ENCODE results near the gene GDPGP1. TPM values are rescaled to one million over a fixed set of nuclear protein-coding genes. Genes with fewer than 3 reads are reported as not detected.

The GDPGP1 gene
- total RNA-seq, 1 experiment from 2014 or later = 6.4 TPM

GRCh38 chr15:90217671-90218394, 16.2 kb upstream of the GDPGP1 start:
- DNase-seq = no peak
- Histone ChIP-seq H3K4me3 (no peak overlapping the region), H3K36me3 (peaks cover 42% of the 10 kb centered on the region), H3K27me3 (no peaks in the 10 kb centered on the region), H3K9me3 (no peaks in the 10 kb centered on the region)

GRCh38 chr15:90219421-90220141, 14.4 kb upstream of the GDPGP1 start:
- Histone ChIP-seq H3K27me3 (no peaks in the 10 kb centered on the region), H3K4me3 (no peak overlapping the region), H3K36me3 (peaks cover 52% of the 10 kb centered on the region), H3K9me3 (no peaks in the 10 kb centered on the region)
- DNase-seq = peak; percentile 34

- H3K27me3 ChIP-seq = no peaks in the 10 kb centered on the region
- H3K4me3 ChIP-seq = no peak overlapping the region
- peaks cover 69% of the 10 kb centered on the region for H3K36me3 ChIP-seq
- peak; percentile 87 for DNase-seq
- H3K9me3 ChIP-seq = no peaks in the 10 kb centered on the region
Observed at GRCh38 chr15:90221246-90221900, 12.6 kb upstream of the GDPGP1 start.

- Histone ChIP-seq H3K9me3 (no peaks in the 10 kb centered on the region), H3K4me3 (no peak overlapping the region), H3K36me3 (peaks cover 73% of the 10 kb centered on the region), H3K27me3 (no peaks in the 10 kb centered on the region)
- DNase-seq = no peak
Observed at GRCh38 chr15:90222547-90222946, 11.5 kb upstream of the GDPGP1 start.

GRCh38 chr15:90223441-90224165, 10.4 kb upstream of the GDPGP1 start:
- peaks cover 74% of the 10 kb centered on the region for H3K36me3 ChIP-seq
- H3K4me3 ChIP-seq = no peak overlapping the region
- H3K9me3 ChIP-seq = no peaks in the 10 kb centered on the region
- DNase-seq = no peak
- H3K27me3 ChIP-seq = no peaks in the 10 kb centered on the region

- H3K4me3 ChIP-seq = no peak overlapping the region
- no peaks in the 10 kb centered on the region for H3K9me3 ChIP-seq
- peaks cover 79% of the 10 kb centered on the region for H3K36me3 ChIP-seq
- no peak for DNase-seq
- no peaks in the 10 kb centered on the region for H3K27me3 ChIP-seq
Observed at GRCh38 chr15:90225047-90225446, 9.0 kb upstream of the GDPGP1 start.

- no peak for DNase-seq
- Histone ChIP-seq H3K4me3 (no peak overlapping the region), H3K27me3 (no peaks in the 10 kb centered on the region), H3K9me3 (no peaks in the 10 kb centered on the region), H3K36me3 (peaks cover 85% of the 10 kb centered on the region)
Observed at GRCh38 chr15:90225504-90226234, 8.3 kb upstream of the GDPGP1 start.

GRCh38 chr15:90227336-90227735, 6.7 kb upstream of the GDPGP1 start:
- Histone ChIP-seq H3K27me3 (no peaks in the 10 kb centered on the region), H3K4me3 (no peak overlapping the region), H3K9me3 (no peaks in the 10 kb centered on the region), H3K36me3 (peaks cover 86% of the 10 kb centered on the region)
- no peak for DNase-seq

GRCh38 chr15:90227816-90228772, 5.9 kb upstream of the GDPGP1 start:
- Histone ChIP-seq H3K9me3 (no peaks in the 10 kb centered on the region), H3K27me3 (no peaks in the 10 kb centered on the region), H3K36me3 (peaks cover 83% of the 10 kb centered on the region), H3K4me3 (no peak overlapping the region)
- DNase-seq = no peak

GRCh38 chr15:90228960-90229359, 5.0 kb upstream of the GDPGP1 start:
- no peaks in the 10 kb centered on the region for H3K9me3 ChIP-seq
- DNase-seq = no peak
- no peak overlapping the region for H3K4me3 ChIP-seq
- H3K27me3 ChIP-seq = no peaks in the 10 kb centered on the region
- H3K36me3 ChIP-seq = peaks cover 74% of the 10 kb centered on the region

- Histone ChIP-seq H3K27me3 (no peaks in the 10 kb centered on the region), H3K36me3 (peaks cover 63% of the 10 kb centered on the region), H3K9me3 (no peaks in the 10 kb centered on the region), H3K4me3 (no peak overlapping the region)
- peak; percentile 51 for DNase-seq
Observed at GRCh38 chr15:90230071-90230494, 3.9 kb upstream of the GDPGP1 start.

GRCh38 chr15:90230610-90231009, 3.4 kb upstream of the GDPGP1 start:
- Histone ChIP-seq H3K4me3 (no peak overlapping the region), H3K36me3 (peaks cover 58% of the 10 kb centered on the region)

GRCh38 chr15:90231028-90232017, 2.7 kb upstream of the GDPGP1 start:
- H3K9me3 ChIP-seq = no peaks in the 10 kb centered on the region
- peaks cover 52% of the 10 kb centered on the region for H3K36me3 ChIP-seq
- H3K27me3 ChIP-seq = no peaks in the 10 kb centered on the region
- H3K4me3 ChIP-seq = no peak overlapping the region
- DNase-seq = no peak

More at GRCh38 chr15:90230610-90231009, 3.4 kb upstream of the GDPGP1 start:
- DNase-seq = no peak
- no peaks in the 10 kb centered on the region for H3K27me3 ChIP-seq
- no peaks in the 10 kb centered on the region for H3K9me3 ChIP-seq

GRCh38 chr15:90232196-90232595, 1.8 kb upstream of the GDPGP1 start:
- Histone ChIP-seq H3K4me3 (peak overlapping the region; percentile 93), H3K36me3 (peaks cover 45% of the 10 kb centered on the region), H3K27me3 (no peaks in the 10 kb centered on the region), H3K9me3 (no peaks in the 10 kb centered on the region)
- DNase-seq = no peak
